GM12878 (cell line): ENCODE measurements around the gene TASL. TPM values are rescaled to one million over a fixed set of nuclear protein-coding genes. Genes with fewer than 3 reads are reported as not detected.

Source experiments
- CBFB ChIP-seq: IDR thresholded peaks from 2 replicates; pipeline ENCODE4 v1.6.1; 2016; ENCODE audit warnings: antibody characterized with exemption, low read depth
- CHD1 ChIP-seq: IDR thresholded peaks from 2 replicates; pipeline ENCODE4 v1.6.1; 2012; ENCODE audit warnings: low read depth, low read length, improper control_type of control experiment
- CTCF ChIP-seq, 3 experiments: IDR thresholded peaks in 2 of 3; conservative IDR thresholded peaks in 1 of 3; 2 replicates each; pipeline ENCODE4 v1.5.1; 2011; ENCODE audit warnings: low read depth in 3 of 3, low read length in 3 of 3, mild to moderate bottlenecking in 3 of 3, control low read depth in 2 of 3, moderate library complexity in 2 of 3, inconsistent platforms in 1 of 3, mixed read lengths in 1 of 3; ENCODE audit not compliant: control insufficient read depth in 2 of 3, insufficient read depth in 1 of 3; ENCODE audit errors: extremely low read depth in 1 of 3
- MYC ChIP-seq: IDR thresholded peaks from 2 replicates; pipeline ENCODE4 v1.6.1; 2011; ENCODE audit warnings: mild to moderate bottlenecking, low read length, moderate library complexity, inconsistent platforms; ENCODE audit not compliant: insufficient read depth, insufficient replicate concordance, insufficient read length, severe bottlenecking
- SIN3A ChIP-seq: IDR thresholded peaks from 2 replicates; pipeline ENCODE4 v1.6.1; 2012; ENCODE audit warnings: low read depth, low read length, improper control_type of control experiment
- SKIL ChIP-seq: fragments of 450-650 bp; IDR thresholded peaks from 2 replicates; pipeline ENCODE4 v1.6.1; 2017; ENCODE audit warnings: mild to moderate bottlenecking, low read depth, inconsistent platforms; ENCODE audit not compliant: poor library complexity, severe bottlenecking
- SRF ChIP-seq, 2 experiments: IDR thresholded peaks; 2 replicates each; pipeline ENCODE4 v1.6.1; 2011; ENCODE audit warnings: low read depth in 2 of 2, low read length in 2 of 2, mild to moderate bottlenecking in 1 of 2, moderate library complexity in 1 of 2
- TAF1 ChIP-seq: IDR thresholded peaks from 2 replicates; pipeline ENCODE4 v1.6.1; 2011; ENCODE audit warnings: mild to moderate bottlenecking, low read depth, low read length, borderline replicate concordance
- TBL1XR1 ChIP-seq: IDR thresholded peaks from 2 replicates; pipeline ENCODE4 v1.6.1; 2012; ENCODE audit warnings: low read depth, low read length, improper control_type of control experiment
- polyA plus RNA-seq, 11 experiments: library from polyadenylated mRNA; depleted of rRNA in 4 of 11; unstranded in 6 of 11; stranded (reverse) in 5 of 11; fragments of >200 nt; fragmentation: Nextera tagmentation in 4 of 11; fragmentation: Illumina TruSeq in 1 of 11; extraction: Ambion mirVana in 4 of 11; extraction: Trizol in 1 of 11; gene quantifications; 1 replicate in 1 of 11; 2 replicates in 10 of 11; pipeline versions ENCODE4 v1.2.1 to v1.2.3, GENCODE V29; 2011 to 2016; ENCODE audit warnings: inconsistent platforms in 2 of 11, missing spikeins in 2 of 11, low read depth in 1 of 11
- total RNA-seq, 4 experiments: library from RNA; depleted of rRNA in 3 of 4; stranded (reverse); fragments of >200 nt in 3 of 4; fragmentation: Illumina TruSeq in 1 of 4; extraction: Trizol in 1 of 4; gene quantifications; 2 replicates each; pipeline versions ENCODE4 v1.2.1 to v1.2.3, GENCODE V29; 2013 to 2021
- TF ChIP-seq, protein P1 (sequence below): IDR thresholded peaks from 2 replicates; pipeline ENCODE4 v1.6.1; 2012; ENCODE audit warnings: low read length, inconsistent platforms
- TF ChIP-seq, protein P2 (sequence below): fragments of 450-650 bp; IDR thresholded peaks from 2 replicates; pipeline ENCODE4 v1.6.1; 2018; ENCODE audit warnings: borderline replicate concordance, mild to moderate bottlenecking; ENCODE audit not compliant: partially characterized antibody
- TF ChIP-seq, protein P3 (sequence below): IDR thresholded peaks from 2 replicates; pipeline ENCODE4 v1.6.1; 2012; ENCODE audit warnings: low read depth, low read length, improper control_type of control experiment
- TF ChIP-seq, protein P4 (sequence below): fragments of 150-350 bp; IDR thresholded peaks from 2 replicates; pipeline ENCODE4 v1.6.1; 2014; ENCODE audit warnings: mild to moderate bottlenecking, low read depth, low read length

Gene TASL
- total and polyA plus RNA-seq, 10 of the 15 experiments (the other 5 are each of a cell fraction or from before 2014, with no cell fraction given), result 12.4 to 107 (median 18.3) TPM

DNA sequence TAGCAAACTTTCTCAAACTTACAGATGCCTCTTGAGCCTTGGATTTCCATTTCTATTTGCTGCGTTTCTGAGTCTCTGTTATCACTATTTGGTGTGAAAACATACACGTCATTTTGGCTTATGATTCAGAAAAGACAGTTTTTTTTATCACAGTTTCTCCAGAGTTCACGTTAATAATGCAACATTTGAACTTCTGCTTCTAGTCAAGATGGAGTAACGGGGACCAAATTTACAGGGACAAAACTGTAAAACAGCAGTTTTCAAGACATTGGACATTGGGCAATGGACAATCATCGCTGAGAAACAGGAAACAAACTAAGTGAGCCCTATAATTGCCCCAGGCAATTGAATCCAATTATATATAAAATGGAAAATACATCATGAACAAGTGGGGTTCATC is 36.2 kb upstream of the TASL start (continued):
- TF ChIP-seq SKIL, result no peak
- TF ChIP-seq MYC, result no peak
- TF ChIP-seq CHD1, result no peak
- TF ChIP-seq SIN3A, result no peak
- TF ChIP-seq, protein P1, sequence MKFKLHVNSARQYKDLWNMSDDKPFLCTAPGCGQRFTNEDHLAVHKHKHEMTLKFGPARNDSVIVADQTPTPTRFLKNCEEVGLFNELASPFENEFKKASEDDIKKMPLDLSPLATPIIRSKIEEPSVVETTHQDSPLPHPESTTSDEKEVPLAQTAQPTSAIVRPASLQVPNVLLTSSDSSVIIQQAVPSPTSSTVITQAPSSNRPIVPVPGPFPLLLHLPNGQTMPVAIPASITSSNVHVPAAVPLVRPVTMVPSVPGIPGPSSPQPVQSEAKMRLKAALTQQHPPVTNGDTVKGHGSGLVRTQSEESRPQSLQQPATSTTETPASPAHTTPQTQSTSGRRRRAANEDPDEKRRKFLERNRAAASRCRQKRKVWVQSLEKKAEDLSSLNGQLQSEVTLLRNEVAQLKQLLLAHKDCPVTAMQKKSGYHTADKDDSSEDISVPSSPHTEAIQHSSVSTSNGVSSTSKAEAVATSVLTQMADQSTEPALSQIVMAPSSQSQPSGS, result no peak
- TF ChIP-seq, protein P2, sequence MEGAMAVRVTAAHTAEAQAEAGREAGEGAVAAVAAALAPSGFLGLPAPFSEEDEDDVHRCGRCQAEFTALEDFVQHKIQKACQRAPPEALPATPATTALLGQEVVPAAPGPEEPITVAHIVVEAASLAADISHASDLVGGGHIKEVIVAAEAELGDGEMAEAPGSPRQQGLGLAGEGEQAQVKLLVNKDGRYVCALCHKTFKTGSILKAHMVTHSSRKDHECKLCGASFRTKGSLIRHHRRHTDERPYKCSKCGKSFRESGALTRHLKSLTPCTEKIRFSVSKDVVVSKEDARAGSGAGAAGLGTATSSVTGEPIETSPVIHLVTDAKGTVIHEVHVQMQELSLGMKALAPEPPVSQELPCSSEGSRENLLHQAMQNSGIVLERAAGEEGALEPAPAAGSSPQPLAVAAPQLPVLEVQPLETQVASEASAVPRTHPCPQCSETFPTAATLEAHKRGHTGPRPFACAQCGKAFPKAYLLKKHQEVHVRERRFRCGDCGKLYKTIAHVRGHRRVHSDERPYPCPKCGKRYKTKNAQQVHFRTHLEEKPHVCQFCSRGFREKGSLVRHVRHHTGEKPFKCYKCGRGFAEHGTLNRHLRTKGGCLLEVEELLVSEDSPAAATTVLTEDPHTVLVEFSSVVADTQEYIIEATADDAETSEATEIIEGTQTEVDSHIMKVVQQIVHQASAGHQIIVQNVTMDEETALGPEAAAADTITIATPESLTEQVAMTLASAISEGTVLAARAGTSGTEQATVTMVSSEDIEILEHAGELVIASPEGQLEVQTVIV, result no peak
- no peak for TF ChIP-seq TAF1
- TF ChIP-seq SRF (IDR thresholded peaks at IDR 0.05; ENCODE audit: low read depth in 2 of 2, low read length in 2 of 2), result no peak
- TF ChIP-seq, protein P3, sequence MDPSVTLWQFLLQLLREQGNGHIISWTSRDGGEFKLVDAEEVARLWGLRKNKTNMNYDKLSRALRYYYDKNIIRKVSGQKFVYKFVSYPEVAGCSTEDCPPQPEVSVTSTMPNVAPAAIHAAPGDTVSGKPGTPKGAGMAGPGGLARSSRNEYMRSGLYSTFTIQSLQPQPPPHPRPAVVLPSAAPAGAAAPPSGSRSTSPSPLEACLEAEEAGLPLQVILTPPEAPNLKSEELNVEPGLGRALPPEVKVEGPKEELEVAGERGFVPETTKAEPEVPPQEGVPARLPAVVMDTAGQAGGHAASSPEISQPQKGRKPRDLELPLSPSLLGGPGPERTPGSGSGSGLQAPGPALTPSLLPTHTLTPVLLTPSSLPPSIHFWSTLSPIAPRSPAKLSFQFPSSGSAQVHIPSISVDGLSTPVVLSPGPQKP, result no peak
- no peak for TF ChIP-seq CBFB
- no peak for TF ChIP-seq CTCF (IDR thresholded peaks at IDR 0.05 in 2 of 3, conservative IDR thresholded peaks at IDR 0.05 in 1 of 3; ENCODE audit: control insufficient read depth in 2 of 3, extremely low read depth in 1 of 3, insufficient read depth in 1 of 3, low read depth in 3 of 3, low read length in 3 of 3)
- no peak for TF ChIP-seq TBL1XR1
- TF ChIP-seq, protein P4, sequence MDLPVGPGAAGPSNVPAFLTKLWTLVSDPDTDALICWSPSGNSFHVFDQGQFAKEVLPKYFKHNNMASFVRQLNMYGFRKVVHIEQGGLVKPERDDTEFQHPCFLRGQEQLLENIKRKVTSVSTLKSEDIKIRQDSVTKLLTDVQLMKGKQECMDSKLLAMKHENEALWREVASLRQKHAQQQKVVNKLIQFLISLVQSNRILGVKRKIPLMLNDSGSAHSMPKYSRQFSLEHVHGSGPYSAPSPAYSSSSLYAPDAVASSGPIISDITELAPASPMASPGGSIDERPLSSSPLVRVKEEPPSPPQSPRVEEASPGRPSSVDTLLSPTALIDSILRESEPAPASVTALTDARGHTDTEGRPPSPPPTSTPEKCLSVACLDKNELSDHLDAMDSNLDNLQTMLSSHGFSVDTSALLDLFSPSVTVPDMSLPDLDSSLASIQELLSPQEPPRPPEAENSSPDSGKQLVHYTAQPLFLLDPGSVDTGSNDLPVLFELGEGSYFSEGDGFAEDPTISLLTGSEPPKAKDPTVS, result no peak
